Brain pericyte (primary cell): ENCODE measurements around the gene WDPCP.
"Not testable (repeated sequence)": the region's sequence is repeated elsewhere in the genome, so short reads cannot be mapped to it uniquely, and the experiment has no call there.

Source experiments
- DNase-seq: peaks from one replicate; pipeline ENCODE4 v3.0.0-alpha.2; 2012; ENCODE audit warnings: low read depth, low spot score

Gene WDPCP

DNA sequence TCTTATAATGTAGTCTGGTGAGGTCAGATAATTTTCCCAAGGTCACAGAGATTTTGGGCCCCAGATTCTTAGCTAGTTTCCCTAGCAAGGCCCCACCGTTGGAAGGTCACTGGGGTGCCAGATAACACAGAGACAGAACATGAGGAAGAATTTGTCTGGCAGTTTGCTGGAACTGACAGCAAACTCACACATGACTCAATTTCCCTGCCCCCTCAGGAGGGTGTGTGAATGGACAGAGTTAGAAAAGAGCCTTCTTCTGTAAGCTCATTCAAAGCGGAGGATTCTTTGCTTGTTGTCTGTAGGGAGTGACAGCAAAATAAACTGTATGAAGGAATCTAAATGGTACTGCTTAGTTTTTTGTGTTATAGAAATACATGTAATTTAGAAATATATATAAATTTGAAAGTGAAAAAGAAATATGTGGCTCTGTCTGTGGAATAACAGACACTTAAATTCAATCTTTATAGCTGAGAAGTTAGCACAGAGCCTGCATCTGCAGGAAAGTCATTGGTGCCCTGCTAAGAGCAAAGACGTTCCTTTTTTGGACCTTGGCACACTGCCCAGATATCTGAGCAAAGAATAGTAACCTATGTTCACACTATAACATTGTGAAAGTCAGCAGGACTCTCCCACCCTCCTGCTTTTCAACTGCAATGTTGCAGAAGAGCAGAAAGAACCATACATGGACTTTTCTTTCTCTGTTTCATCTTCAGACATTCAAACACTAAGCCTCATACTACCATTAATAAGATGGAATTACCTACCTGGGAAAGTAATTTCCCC lies 2.5 kb upstream of the WDPCP start:
- DNase-seq = no peak

DNA sequence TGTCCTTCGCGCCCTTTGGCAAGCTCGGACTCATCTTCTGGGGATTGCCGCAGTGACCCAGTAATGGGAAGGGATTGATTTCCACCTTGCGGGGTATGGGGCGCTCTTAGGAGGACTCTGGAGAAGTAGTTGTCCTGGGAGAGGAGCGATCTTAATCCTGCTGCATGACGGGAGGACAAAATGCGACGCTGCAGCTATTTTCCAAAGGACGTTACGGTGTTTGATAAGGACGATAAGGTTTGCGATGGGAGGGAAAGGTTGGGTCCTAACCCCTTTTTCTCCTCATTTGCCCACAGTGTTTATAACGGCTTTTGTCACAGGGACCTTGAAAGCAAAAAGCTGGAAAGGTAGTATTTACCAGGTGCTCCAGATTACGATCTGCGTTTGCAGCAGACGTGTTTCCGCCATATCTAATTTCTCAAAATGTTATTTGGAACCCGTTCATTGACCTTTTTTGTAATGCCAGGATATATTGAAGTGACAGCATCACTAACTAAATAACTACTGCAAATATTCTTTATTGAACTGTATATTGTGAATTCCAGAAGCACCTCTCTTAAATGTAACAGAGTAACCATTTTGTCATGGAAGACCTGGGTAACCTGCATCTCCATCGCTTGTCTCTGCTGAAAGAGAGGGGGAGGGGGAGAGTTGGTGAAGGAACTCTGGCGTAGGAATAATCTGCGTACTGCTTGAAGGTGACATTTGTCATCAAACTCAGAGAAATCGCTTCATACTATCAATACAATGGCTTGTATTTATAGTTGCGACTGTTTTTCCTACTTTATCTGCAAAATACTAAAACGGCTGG lies 1.1 kb upstream of the WDPCP start:
- DNase-seq = no peak

GRCh38 chr2:63587814-63588384 lies 378 bp downstream of the WDPCP start:
- no peak for DNase-seq

DNA sequence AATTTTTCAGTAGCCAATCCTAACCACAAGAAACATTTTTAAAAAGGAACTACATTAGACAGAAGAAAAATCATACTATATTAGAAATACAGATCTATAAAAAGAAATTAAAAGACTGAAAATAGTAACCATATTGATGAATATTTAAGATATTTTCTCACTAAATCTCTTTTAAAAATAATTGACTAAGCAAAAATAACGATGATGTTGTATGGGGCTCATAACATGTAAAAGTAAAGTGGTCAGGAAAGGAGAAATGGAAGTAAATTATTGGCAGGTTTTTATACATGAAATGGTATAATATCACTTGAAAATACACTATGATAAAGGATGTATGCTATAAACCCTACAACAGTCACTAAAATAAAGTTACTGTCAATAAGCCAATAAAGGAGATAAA lies 5.4 kb downstream of the WDPCP start:
- no peak for DNase-seq

DNA sequence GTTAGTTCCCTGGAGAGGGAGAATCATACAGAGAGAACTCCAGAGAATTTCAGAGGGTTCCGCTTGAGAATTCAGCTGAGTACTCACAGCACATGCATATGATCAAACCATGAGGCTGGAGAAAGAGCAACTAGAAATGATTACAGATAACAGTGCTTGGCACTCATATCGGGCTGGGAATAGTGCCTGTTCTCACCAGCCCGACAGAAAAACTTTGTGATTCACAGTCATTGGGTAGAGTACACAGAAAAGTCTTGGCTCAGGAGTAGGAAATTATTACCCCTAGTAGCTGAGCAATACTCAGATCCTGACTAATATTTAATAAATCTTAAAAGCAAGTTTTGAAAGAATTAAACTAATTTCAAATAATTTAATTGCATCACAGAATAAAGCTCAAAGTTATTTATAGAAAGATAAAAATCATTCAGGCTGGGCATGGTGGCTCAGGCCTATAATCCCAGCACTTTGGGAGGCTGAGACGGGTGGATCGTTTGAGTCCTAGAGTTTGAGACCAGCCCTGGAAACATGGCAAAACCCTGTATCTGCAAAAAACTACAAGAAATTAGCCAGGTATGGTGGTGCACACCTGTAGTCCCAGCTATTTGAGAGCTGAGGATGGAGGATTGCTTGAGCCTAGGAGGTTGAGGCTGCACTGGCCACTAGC lies 6.8 kb downstream of the WDPCP start:
- no peak for DNase-seq

- no peak for DNase-seq
Observed at GRCh38 chr2:63580651-63581297, 7.5 kb downstream of the WDPCP start.

DNA sequence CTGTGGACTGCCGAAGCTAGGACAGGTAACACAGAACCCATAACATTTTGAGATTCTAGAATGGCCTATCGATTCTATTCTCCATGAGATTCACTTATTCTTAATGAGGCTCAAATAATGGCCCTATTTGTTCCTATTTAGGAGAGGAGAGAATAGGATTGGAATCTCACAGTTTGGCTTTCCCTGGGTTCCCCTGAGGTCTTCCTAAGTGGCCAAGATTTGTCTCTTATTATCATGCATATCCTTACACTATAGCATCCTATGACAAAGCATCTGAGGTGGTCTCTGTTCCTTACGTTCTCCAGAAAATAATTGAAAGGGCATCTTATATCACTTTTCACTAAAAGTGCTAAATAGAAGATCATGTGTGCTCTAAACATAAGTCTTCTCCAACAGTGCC lies 9.5 kb downstream of the WDPCP start:
- no peak for DNase-seq

DNA sequence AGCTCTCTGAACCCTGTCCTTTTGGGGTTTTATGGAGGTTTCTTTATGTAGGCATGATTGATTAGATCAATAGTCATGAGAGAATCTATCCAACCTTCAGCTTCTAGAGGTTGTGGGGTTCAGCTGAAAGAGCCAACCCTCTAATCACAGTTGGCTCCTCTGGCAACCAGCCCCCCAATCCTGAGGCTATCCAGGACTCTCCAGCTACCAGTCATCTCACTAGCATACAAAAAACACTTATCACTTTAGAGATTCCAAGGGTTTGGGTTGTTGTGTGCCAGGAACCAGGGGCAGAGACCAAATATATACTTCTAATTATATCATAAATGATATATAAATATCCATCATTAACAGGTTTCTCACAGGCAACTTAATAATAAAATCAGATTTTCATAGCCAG lies 11.7 kb downstream of the WDPCP start:
- no peak for DNase-seq

DNA sequence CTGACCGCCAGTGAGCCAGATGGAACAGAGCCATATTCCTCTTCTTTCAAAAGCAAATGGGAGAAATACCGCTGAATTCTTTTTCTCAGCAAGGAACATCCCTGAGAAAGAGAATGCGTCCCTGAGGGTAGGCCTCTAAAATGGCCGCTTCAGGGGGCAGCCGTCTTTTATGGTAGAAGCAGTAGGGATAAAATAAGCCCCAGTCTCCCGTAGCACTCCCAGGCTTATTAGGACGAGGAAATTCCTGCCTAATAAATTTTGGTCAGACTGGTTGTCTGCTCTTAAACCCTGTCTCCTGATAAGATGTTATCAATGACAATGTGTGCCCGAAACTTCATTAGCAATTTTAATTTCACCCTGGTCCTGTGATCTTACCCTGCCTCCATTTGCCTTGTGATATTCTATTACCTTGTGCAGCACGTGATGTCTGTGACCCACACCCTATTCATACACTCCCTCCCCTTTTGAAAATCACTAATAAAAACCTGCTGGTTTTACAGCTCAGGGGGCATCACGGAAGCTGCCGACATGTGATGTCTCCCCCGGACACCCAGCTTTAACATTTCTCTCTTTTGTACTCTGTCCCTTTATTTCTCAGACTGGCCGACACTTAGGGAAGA lies 14.4 kb downstream of the WDPCP start:
- not testable (repeated sequence) for DNase-seq

DNA sequence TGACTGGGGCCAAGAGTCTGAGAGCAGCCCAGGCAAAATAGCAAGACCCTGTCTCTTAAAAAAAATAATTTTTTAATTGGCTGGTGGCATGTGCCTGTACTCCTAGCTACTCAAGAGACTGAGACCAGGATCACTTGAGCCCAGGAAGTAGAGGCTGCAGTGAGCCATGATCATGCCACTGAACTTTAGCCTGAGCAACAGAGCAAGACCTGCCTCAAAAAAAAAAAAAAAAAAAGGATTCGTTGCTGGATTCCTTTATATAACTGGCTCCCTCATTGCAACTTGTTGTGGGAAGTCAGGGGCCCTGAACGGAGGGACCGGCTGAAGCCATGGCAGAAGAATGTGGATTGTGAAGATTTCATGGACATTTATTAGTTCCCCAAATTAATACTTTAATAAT lies 15.3 kb downstream of the WDPCP start:
- DNase-seq = not testable (repeated sequence)

DNA sequence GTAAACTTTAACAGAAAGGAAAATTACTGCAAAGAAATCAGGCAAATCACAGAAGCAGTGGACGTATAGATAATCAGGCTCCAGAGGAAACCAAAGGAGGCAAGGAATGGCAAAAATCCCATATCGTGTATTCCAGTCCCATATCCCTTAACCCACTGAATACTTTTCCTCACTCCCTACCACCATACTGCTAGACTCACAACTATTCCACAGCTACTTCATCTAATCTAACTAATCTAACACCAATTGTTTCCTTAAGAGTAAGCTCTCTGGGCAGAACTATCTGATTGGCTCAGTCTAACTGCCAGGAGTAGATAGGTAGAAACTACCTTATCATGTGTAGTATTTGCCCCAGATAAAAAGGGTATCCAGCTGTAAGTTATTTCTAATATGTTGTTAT lies 16.3 kb downstream of the WDPCP start:
- no peak for DNase-seq

DNA sequence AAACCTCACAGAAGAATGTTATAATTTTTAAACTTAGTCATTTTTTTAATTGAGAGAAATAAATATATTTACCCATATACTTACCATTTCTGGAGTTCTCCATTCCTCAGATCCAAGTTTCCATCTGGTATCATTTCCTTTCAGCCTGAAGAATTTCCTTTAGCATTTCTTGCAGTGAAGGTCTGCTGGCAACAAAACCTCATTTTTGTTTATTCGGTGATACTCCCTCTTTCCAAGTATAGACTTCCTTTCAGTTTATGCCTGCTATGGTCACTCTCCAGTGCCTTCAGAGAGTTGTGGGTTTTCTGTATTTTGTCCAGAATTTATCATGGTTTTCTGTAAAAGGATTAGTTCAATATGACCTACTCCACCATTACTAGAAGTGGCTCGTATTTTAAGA lies 17.0 kb downstream of the WDPCP start:
- no peak for DNase-seq

DNA sequence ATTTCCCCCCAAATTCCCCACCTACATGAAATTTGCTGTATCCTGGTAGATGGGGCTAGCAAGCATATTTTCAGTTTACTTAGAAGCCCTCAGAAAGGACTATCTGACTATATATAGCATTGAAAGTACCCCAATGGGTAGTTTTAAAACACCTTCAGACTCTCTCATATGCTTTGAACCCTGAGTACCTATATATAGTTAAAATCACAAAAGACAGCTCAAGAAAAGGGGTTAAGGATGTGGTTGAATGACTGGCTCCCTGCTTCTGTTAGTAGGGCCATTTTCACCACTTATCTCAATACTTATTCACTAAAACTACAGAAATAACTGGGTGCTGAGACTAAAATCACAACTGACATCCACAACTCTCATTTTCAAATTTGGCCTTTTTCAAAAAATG lies 18.5 kb downstream of the WDPCP start:
- no peak for DNase-seq

DNA sequence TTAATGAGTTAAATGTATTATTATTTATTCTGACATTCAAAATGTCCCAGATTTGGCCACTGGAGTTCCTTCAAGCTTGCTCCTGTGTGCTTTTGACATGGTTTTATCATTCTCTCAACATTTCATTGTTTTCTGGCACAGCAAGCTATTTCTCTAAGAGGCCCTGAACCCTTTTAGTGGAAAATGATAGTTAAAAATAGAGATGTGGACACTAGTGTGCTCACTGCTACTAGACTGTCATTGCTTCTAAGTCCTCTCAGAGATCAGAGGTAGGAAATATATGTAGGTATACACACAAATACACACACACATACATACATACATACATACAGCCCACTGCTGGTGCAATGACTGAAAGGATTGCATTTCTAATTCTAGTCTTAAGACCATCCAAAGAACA lies 25.5 kb downstream of the WDPCP start:
- DNase-seq = no peak

GRCh38 chr2:63558922-63559321 lies 29.4 kb downstream of the WDPCP start:
- not testable (repeated sequence) for DNase-seq

GRCh38 chr2:63557819-63558218 lies 30.5 kb downstream of the WDPCP start:
- DNase-seq = not testable (repeated sequence)

GRCh38 chr2:63555931-63556330 lies 32.3 kb downstream of the WDPCP start:
- no peak for DNase-seq

- no peak for DNase-seq
Observed at GRCh38 chr2:63555299-63555698, 33.0 kb downstream of the WDPCP start.

GRCh38 chr2:63553049-63553448 lies 35.2 kb downstream of the WDPCP start:
- DNase-seq = no peak

GRCh38 chr2:63545023-63545422 lies 43.3 kb downstream of the WDPCP start:
- DNase-seq = no peak

DNA sequence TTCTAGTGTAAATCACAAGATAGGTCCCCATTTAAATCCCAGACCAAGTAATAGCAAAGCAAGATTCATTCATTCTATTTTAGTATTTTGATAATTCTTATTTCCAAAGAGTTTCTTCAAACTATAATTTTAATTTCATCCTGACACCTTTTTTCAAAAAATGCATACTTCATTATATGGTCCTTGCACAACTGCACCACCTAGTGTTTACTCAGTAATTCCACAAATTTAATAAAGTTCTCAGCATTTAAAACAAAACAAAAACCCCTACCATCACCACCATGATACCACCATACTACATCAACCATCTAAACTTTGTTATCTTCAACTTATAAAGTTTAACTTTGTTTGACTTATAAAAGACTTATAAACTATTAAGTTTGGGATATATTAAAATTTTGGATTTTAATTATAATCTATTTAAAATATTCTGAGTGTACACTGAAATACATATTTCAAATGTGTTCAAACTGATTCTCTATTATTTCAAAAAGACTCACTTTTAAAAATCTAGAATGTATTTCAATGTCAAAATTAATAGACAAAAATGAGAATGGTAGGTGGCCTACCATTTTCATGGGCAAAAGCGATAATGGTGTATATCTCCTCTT lies 44.2 kb downstream of the WDPCP start:
- DNase-seq = no peak
